Type B pancreatic cell (in vitro differentiated cells): Measurements from ENCODE around the gene BIRC5. TPM values are rescaled to one million over a fixed set of nuclear protein-coding genes. Genes with fewer than 3 reads are reported as not detected.
A peak's percentile ranks its signal among the peaks of the same experiment; 100 is the strongest.

Experiments
- DNase-seq: peaks from one replicate; pipeline ENCODE4 v3.0.0; 2021; ENCODE audit warnings: mixed read lengths; ENCODE audit not compliant: unreplicated experiment; ENCODE audit errors: extremely low spot score
- H3K27ac Mint-ChIP-seq: 2 replicates; pipeline ENCODE4 v1.8.0; 2021; ENCODE audit warnings: mild to moderate bottlenecking, mixed read lengths
- H3K27me3 Mint-ChIP-seq: 2 replicates; pipeline ENCODE4 v1.8.0; 2021; ENCODE audit warnings: mixed read lengths
- H3K36me3 Mint-ChIP-seq: 2 replicates; pipeline ENCODE4 v1.8.0; 2021; ENCODE audit warnings: mixed read lengths
- H3K4me1 Mint-ChIP-seq: one replicate; pipeline ENCODE4 v1.8.0; 2021; ENCODE audit warnings: mixed read lengths; ENCODE audit not compliant: unreplicated experiment
- H3K4me3 Mint-ChIP-seq: 2 replicates; pipeline ENCODE4 v1.8.0; 2021; ENCODE audit warnings: mild to moderate bottlenecking, mixed read lengths
- H3K9me3 Mint-ChIP-seq: 2 replicates; pipeline ENCODE4 v1.8.0; 2021; ENCODE audit warnings: mixed read lengths
- CTCF ChIP-seq: fragments of 200-600 bp; sonication (generic); conservative IDR thresholded peaks from 2 replicates; pipeline ENCODE4 v1.5.0; 2021; ENCODE audit warnings: antibody characterized with exemption, mild to moderate bottlenecking
- total RNA-seq: library from RNA; stranded (reverse); gene quantifications from 2 replicates; pipeline ENCODE4 v1.2.1, GENCODE V29; 2021; ENCODE audit warnings: low replicate concordance

The BIRC5 gene
- total RNA-seq, 1 donor from 2014 or later = 63.3 TPM

- H3K36me3 Mint-ChIP-seq = no peaks in the 10 kb centered on the region
- peak overlapping the region; percentile 63 for H3K27ac Mint-ChIP-seq
Measured at GRCh38 chr17:78258323-78259191, 44.5 kb downstream of the BIRC5 start.

GRCh38 chr17:78259192-78259554 lies 45.1 kb downstream of the BIRC5 start:
- H3K27ac Mint-ChIP-seq = no peak overlapping the region
- no peaks in the 10 kb centered on the region for H3K9me3 Mint-ChIP-seq
- no peak overlapping the region for H3K4me3 Mint-ChIP-seq
- no peaks in the 10 kb centered on the region for H3K27me3 Mint-ChIP-seq
- TF ChIP-seq CTCF = no peak
- H3K4me1 Mint-ChIP-seq = peaks cover 15% of the 10 kb centered on the region
- no peak for DNase-seq
- H3K36me3 Mint-ChIP-seq = no peaks in the 10 kb centered on the region

More at GRCh38 chr17:78258323-78259191, 44.5 kb downstream of the BIRC5 start:
- no peaks in the 10 kb centered on the region for H3K27me3 Mint-ChIP-seq
- no peaks in the 10 kb centered on the region for H3K9me3 Mint-ChIP-seq
- peak overlapping the region; percentile 78 for H3K4me3 Mint-ChIP-seq
- TF ChIP-seq CTCF = no peak
- DNase-seq = peak; percentile 67
- peaks cover 18% of the 10 kb centered on the region for H3K4me1 Mint-ChIP-seq

GRCh38 chr17:78263063-78263735 lies 49.1 kb downstream of the BIRC5 start:
- H3K27me3 Mint-ChIP-seq = no peaks in the 10 kb centered on the region
- H3K9me3 Mint-ChIP-seq = no peaks in the 10 kb centered on the region
- no peak for DNase-seq
- no peak overlapping the region for H3K4me3 Mint-ChIP-seq
- H3K4me1 Mint-ChIP-seq = peaks cover 11% of the 10 kb centered on the region
- no peak overlapping the region for H3K27ac Mint-ChIP-seq
- no peak for TF ChIP-seq CTCF
- H3K36me3 Mint-ChIP-seq = no peaks in the 10 kb centered on the region

GRCh38 chr17:78263736-78264340 lies 49.8 kb downstream of the BIRC5 start:
- Mint-ChIP-seq H3K9me3 (no peaks in the 10 kb centered on the region), H3K4me3 (no peak overlapping the region), H3K4me1 (peaks cover 11% of the 10 kb centered on the region), H3K27ac (no peak overlapping the region), H3K27me3 (no peaks in the 10 kb centered on the region), H3K36me3 (no peaks in the 10 kb centered on the region)
- TF ChIP-seq CTCF = no peak
- DNase-seq = no peak

GRCh38 chr17:78264590-78264989 lies 50.5 kb downstream of the BIRC5 start:
- H3K4me3 Mint-ChIP-seq = no peak overlapping the region

More at GRCh38 chr17:78264590-78264989, 50.5 kb downstream of the BIRC5 start:
- Mint-ChIP-seq H3K27ac (no peak overlapping the region), H3K9me3 (no peaks in the 10 kb centered on the region), H3K36me3 (no peaks in the 10 kb centered on the region), H3K4me1 (peaks cover 16% of the 10 kb centered on the region), H3K27me3 (no peaks in the 10 kb centered on the region)
- TF ChIP-seq CTCF = no peak
- no peak for DNase-seq
